ENCODE data around the gene PPP5C. TPM values are rescaled to one million over a fixed set of nuclear protein-coding genes. Genes with fewer than 3 reads are reported as not detected.

PPP5C gene
- total RNA-seq, 2 experiments from 2014 or later = 108 to 111 TPM

DNA sequence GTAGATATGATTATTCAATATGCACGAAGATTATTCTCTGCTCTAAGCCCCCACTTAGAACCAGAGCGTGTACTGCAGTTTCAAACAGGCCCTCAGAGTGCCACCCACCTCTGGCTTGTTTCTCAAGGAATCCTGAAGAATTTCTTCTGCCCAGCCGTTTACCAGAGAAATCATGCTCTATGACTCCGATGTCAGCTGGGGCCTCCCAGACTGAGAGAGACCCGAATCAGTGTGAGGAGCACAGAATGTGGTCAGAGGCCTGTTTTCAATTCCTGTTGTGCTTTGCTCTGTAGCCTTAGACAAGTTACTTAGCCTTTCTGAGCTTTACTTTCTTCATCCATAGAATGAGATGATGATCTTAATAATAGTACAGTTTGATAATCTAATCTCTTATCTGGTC lies 76.3 kb downstream of the PPP5C start:
- TF ChIP-seq, protein P1, sequence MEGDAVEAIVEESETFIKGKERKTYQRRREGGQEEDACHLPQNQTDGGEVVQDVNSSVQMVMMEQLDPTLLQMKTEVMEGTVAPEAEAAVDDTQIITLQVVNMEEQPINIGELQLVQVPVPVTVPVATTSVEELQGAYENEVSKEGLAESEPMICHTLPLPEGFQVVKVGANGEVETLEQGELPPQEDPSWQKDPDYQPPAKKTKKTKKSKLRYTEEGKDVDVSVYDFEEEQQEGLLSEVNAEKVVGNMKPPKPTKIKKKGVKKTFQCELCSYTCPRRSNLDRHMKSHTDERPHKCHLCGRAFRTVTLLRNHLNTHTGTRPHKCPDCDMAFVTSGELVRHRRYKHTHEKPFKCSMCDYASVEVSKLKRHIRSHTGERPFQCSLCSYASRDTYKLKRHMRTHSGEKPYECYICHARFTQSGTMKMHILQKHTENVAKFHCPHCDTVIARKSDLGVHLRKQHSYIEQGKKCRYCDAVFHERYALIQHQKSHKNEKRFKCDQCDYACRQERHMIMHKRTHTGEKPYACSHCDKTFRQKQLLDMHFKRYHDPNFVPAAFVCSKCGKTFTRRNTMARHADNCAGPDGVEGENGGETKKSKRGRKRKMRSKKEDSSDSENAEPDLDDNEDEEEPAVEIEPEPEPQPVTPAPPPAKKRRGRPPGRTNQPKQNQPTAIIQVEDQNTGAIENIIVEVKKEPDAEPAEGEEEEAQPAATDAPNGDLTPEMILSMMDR (IDR thresholded peaks at IDR 0.05) = no peak
- DNase-seq (no peak), ATAC-seq (no peak)
- H3K36me3 Mint-ChIP-seq (ENCODE audit: low read depth) = no peaks in the 10 kb centered on the region
- no peak overlapping the region for H3K4me3 Mint-ChIP-seq
- POLR2A ChIA-PET = interaction anchor here (0.6 kb wide), 1 partner anchor 415 kb away, joined by 3 read pairs; no protein-coding TSS in a partner anchor
- peaks cover 46% of the 10 kb centered on the region for H3K27me3 Mint-ChIP-seq
- H3K9me3 Mint-ChIP-seq = no peaks in the 10 kb centered on the region
- CTCF ChIA-PET = no interaction called here
- intact Hi-C loops (cut with micrococcal nuclease) = no loop called here
- peaks cover 22% of the 10 kb centered on the region for H3K4me1 Mint-ChIP-seq (ENCODE audit: low read depth)
- no peak overlapping the region for H3K27ac Mint-ChIP-seq

DNA sequence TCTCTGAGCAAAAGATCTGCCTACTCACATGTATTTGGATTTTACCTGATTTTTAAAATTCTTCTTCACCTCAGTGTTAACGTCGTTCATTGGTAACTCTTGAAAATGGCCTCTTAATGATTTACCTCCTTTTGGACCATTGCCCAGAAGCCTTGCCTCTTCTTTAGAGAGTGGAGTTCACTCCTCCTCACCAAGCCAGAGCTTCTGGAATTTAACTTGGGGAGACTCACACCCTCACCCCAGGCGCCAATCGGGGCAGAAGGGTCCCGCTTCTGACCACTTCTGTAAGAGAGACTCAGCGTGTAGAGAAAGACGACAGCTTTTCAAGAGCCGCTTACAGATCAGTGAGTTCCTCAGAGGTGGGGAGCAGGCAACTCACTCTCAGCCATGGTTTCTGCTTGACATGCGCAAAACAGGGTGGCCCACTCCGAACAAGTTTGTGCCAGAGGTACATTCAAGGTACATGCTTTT lies 79.2 kb downstream of the PPP5C start:
- Mint-ChIP-seq H3K4me1 (ENCODE audit: low read depth) (peaks cover 32% of the 10 kb centered on the region), H3K27me3 (peaks cover 66% of the 10 kb centered on the region), H3K36me3 (ENCODE audit: low read depth) (no peaks in the 10 kb centered on the region), H3K4me3 (peak overlapping the region; percentile 56), H3K27ac (no peak overlapping the region), H3K9me3 (no peaks in the 10 kb centered on the region)
- intact Hi-C loops (cut with micrococcal nuclease) = no loop called here
- ChIA-PET CTCF (interaction anchor here (1.1 kb wide), 1 partner anchor 61 kb away, joined by 3 read pairs; no protein-coding TSS in a partner anchor), POLR2A (no interaction called here)
- ATAC-seq (no peak), DNase-seq (no peak)
- TF ChIP-seq, protein P1 (IDR thresholded peaks at IDR 0.05) = no peak

DNA sequence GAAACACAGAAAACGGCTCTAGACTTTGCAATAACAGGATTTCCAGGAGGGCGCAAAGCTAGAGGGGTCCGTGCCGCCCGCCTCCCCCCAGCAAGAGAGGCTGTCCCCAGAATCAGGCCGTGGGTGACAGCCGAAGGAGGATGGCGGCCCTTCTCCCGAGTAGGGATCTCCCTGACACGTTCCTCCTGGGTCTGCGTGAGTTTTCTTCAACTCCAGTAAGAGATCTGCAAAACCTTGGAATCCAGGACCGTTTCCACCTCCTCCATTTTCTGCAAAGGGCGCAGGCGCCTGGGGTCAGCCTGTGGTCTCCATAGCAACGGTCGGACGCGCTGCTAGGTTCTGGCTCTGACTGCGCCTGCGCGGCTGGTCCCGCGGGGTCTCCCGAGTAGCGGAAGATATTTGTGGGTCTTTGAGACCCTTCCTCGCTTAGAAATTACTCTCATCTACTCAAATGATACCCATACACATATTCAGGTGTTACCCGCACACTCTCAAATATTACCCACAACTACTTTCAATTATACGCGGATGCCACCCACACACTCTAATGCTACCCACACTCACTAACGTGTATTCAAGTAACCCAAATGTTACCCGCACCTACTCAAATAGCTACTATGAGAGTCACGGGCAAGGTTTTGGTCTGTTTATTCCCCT lies 79.7 kb downstream of the PPP5C start:
- H3K9me3 Mint-ChIP-seq = no peaks in the 10 kb centered on the region
- H3K27ac Mint-ChIP-seq = no peak overlapping the region
- POLR2A ChIA-PET = interaction anchor here (1.0 kb wide), 1 partner anchor 174 kb away, joined by 4 read pairs; the partner anchor contains the start of gene CALM3
- H3K4me3 Mint-ChIP-seq = peak overlapping the region; percentile 56
- TF ChIP-seq, protein P1 (IDR thresholded peaks at IDR 0.05) = no peak
- H3K27me3 Mint-ChIP-seq = peaks cover 70% of the 10 kb centered on the region
- intact Hi-C loops (cut with micrococcal nuclease) = no loop called here
- H3K36me3 Mint-ChIP-seq (ENCODE audit: low read depth) = no peaks in the 10 kb centered on the region
- ATAC-seq (peak; percentile 69), DNase-seq (peak; percentile 68)
- CTCF ChIA-PET = interaction anchor here (1.1 kb wide), 1 partner anchor 61 kb away, joined by 3 read pairs; no protein-coding TSS in a partner anchor
- peaks cover 32% of the 10 kb centered on the region for H3K4me1 Mint-ChIP-seq (ENCODE audit: low read depth)

DNA sequence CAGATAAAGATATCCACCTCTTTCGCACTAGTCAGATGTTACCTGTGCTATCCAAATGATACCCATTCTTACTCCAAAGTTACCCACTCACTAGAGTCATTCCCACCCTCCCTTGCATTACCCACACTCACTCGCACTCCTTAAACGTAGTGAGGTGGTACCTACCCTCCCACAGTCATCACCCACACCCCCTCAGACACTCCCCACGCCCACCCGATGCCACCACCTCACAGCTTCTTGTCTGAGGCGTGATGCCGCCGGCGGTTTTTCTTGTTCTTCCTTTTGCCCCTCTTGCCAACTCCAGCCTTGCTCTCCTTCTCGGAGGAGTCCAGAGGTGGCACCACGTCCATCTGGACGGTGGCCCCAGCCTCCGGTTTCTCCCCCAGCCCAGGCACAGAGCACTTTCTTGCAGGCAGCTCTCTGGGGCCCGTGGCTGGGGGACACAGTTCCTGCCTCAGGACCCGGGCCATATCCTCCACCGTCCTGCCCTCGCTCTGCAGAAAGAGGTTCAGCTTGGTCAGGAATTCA lies 80.7 kb downstream of the PPP5C start:
- POLR2A ChIA-PET = interaction anchor here (1.0 kb wide), 1 partner anchor 173 kb away, joined by 4 read pairs; the partner anchor contains the start of gene CALM3
- no peak for DNase-seq
- H3K27ac Mint-ChIP-seq = no peak overlapping the region
- H3K4me1 Mint-ChIP-seq (ENCODE audit: low read depth) = peaks cover 32% of the 10 kb centered on the region
- ATAC-seq = no peak
- CTCF ChIA-PET = interaction anchor here (1.0 kb wide), 1 partner anchor 86 kb away, joined by 3 read pairs; no protein-coding TSS in a partner anchor
- intact Hi-C loops (cut with micrococcal nuclease) = no loop called here
- no peaks in the 10 kb centered on the region for H3K36me3 Mint-ChIP-seq (ENCODE audit: low read depth)
- TF ChIP-seq, protein P1 (IDR thresholded peaks at IDR 0.05) = no peak
- H3K27me3 Mint-ChIP-seq = peaks cover 70% of the 10 kb centered on the region
- H3K9me3 Mint-ChIP-seq = no peaks in the 10 kb centered on the region
- no peak overlapping the region for H3K4me3 Mint-ChIP-seq
